NB4 (cell line): Measurements from ENCODE around the gene TSTD2.
"Not testable (repeated sequence)": the region's sequence is repeated elsewhere in the genome, so short reads cannot be mapped to it uniquely, and the experiment has no call there.

Experiments
- DNase-seq: peaks from one replicate; pipeline ENCODE4 v3.0.0; 2010; ENCODE audit warnings: low read depth
- H3K4me3 ChIP-seq: one replicate; pipeline ENCODE4 v1.5.1; 2011; ENCODE audit warnings: mild to moderate bottlenecking, low read depth, low read length, moderate library complexity
- CTCF ChIP-seq: IDR thresholded peaks from one replicate; pipeline ENCODE4 v1.5.1; 2012; ENCODE audit warnings: low read depth, low read length
- MAX ChIP-seq: IDR thresholded peaks from 2 replicates; pipeline ENCODE4 v1.6.1; 2011; ENCODE audit warnings: low read depth, low read length
- MYC ChIP-seq: IDR thresholded peaks from 2 replicates; pipeline ENCODE4 v1.6.1; 2011; ENCODE audit warnings: low read depth, low read length
- POLR2A ChIP-seq: IDR thresholded peaks from 2 replicates; pipeline ENCODE4 v1.6.1; 2011; ENCODE audit warnings: mild to moderate bottlenecking; ENCODE audit not compliant: insufficient read length; ENCODE audit errors: extremely low read depth

Gene TSTD2

GRCh38 chr9:97593960-97594359, 39.2 kb downstream of the TSTD2 start:
- DNase-seq, result no peak
- H3K4me3 ChIP-seq, result no peak overlapping the region
- no peak for TF ChIP-seq CTCF
- TF ChIP-seq MYC, result no peak
- TF ChIP-seq MAX, result no peak
- no peak for TF ChIP-seq POLR2A

GRCh38 chr9:97592126-97592525, 41.0 kb downstream of the TSTD2 start:
- no peak for DNase-seq
- no peak overlapping the region for H3K4me3 ChIP-seq
- TF ChIP-seq POLR2A (no peak), MAX (no peak), CTCF (no peak), MYC (no peak)

- no peak overlapping the region for H3K4me3 ChIP-seq
- no peak for DNase-seq
- no peak for TF ChIP-seq MAX
- TF ChIP-seq MYC, result no peak
- TF ChIP-seq CTCF, result no peak
- TF ChIP-seq POLR2A, result no peak
Measured at GRCh38 chr9:97591535-97591934, 41.6 kb downstream of the TSTD2 start.

GRCh38 chr9:97586909-97587308, 46.3 kb downstream of the TSTD2 start:
- not testable (repeated sequence) for H3K4me3 ChIP-seq, DNase-seq

- not testable (repeated sequence) for H3K4me3 ChIP-seq, DNase-seq
Measured at GRCh38 chr9:97584778-97585177, 48.4 kb downstream of the TSTD2 start.

- H3K4me3 ChIP-seq, DNase-seq: not testable (repeated sequence)
Measured at GRCh38 chr9:97581590-97581989, 51.6 kb downstream of the TSTD2 start.

GRCh38 chr9:97579914-97580313, 53.3 kb downstream of the TSTD2 start:
- no peak overlapping the region for H3K4me3 ChIP-seq
- TF ChIP-seq CTCF, result no peak
- no peak for TF ChIP-seq POLR2A
- DNase-seq, result no peak

- no peak overlapping the region for H3K4me3 ChIP-seq
- TF ChIP-seq MAX (no peak), POLR2A (no peak), MYC (no peak), CTCF (no peak)
- no peak for DNase-seq
Measured at GRCh38 chr9:97578846-97579245, 54.3 kb downstream of the TSTD2 start.
